OCI-LY1 (cell line): Measurements from ENCODE around the gene HEXD.

Source experiments
- H2AFZ ChIP-seq: fragments of 200-600 bp; sonication (generic), shearing (Covaris generic); 2 replicates; pipeline ENCODE4 v1.6.0; 2014; ENCODE audit warnings: antibody characterized with exemption, mild to moderate bottlenecking, low read length
- H3F3A ChIP-seq: fragments of 200-600 bp; sonication (generic), shearing (Covaris generic); 2 replicates; pipeline ENCODE4 v1.6.0; 2014; ENCODE audit warnings: mild to moderate bottlenecking, antibody characterized with exemption, low read length, moderate library complexity; ENCODE audit not compliant: insufficient read depth
- H3K27ac ChIP-seq: fragments of 200-600 bp; sonication (generic); 2 replicates; pipeline ENCODE4 v1.5.1; 2014; ENCODE audit warnings: low read length, mixed run types, mild to moderate bottlenecking, low read depth; ENCODE audit not compliant: poor library complexity, severe bottlenecking
- H3K27me3 ChIP-seq: fragments of 200-600 bp; sonication (generic); 2 replicates; pipeline ENCODE4 v1.6.0; 2014; ENCODE audit warnings: antibody characterized with exemption, mild to moderate bottlenecking, low read length, moderate library complexity; ENCODE audit not compliant: insufficient read depth
- H3K36me3 ChIP-seq: fragments of 200-600 bp; sonication (generic); 2 replicates; pipeline ENCODE4 v1.6.1; 2014; ENCODE audit warnings: mild to moderate bottlenecking, antibody characterized with exemption, low read length, moderate library complexity, mixed read lengths; ENCODE audit not compliant: insufficient read depth
- H3K4me1 ChIP-seq: fragments of 200-600 bp; sonication (generic); 2 replicates; pipeline ENCODE4 v1.5.1; 2014; ENCODE audit warnings: mild to moderate bottlenecking, low read length, moderate library complexity; ENCODE audit not compliant: insufficient read depth, severe bottlenecking
- H3K4me2 ChIP-seq: fragments of 200-600 bp; sonication (generic), shearing (Covaris generic); 2 replicates; pipeline ENCODE4 v1.6.1; 2014; ENCODE audit warnings: low read length
- H3K4me3 ChIP-seq: fragments of 200-600 bp; sonication (generic); 2 replicates; pipeline ENCODE4 v1.5.1; 2014; ENCODE audit warnings: low read length, low read depth, mild to moderate bottlenecking, mixed read lengths; ENCODE audit not compliant: poor library complexity, severe bottlenecking
- H3K79me2 ChIP-seq: fragments of 200-600 bp; shearing (Covaris generic); 2 replicates; pipeline ENCODE4 v1.6.1; 2016; ENCODE audit warnings: mixed run types, low read length, mixed read lengths; ENCODE audit not compliant: insufficient read depth
- H3K9ac ChIP-seq: fragments of 200-600 bp; sonication (generic), shearing (Covaris generic); 2 replicates; pipeline ENCODE4 v1.6.1; 2014; ENCODE audit warnings: mild to moderate bottlenecking, low read length, mixed read lengths
- H3K9me2 ChIP-seq: fragments of 200-600 bp; sonication (generic), shearing (Covaris generic); 2 replicates; pipeline ENCODE4 v1.6.1; 2014; ENCODE audit warnings: low read depth, mild to moderate bottlenecking, low read length, mixed read lengths
- H3K9me3 ChIP-seq: fragments of 200-600 bp; shearing (Covaris generic); 2 replicates; pipeline ENCODE4 v1.6.1; 2014; ENCODE audit warnings: low read length, mixed read lengths
- H4K20me1 ChIP-seq: fragments of 200-600 bp; sonication (generic), shearing (Covaris generic); 2 replicates; pipeline ENCODE4 v1.6.0; 2016; ENCODE audit warnings: mild to moderate bottlenecking, low read length; ENCODE audit not compliant: insufficient read depth
- CTCF ChIP-seq: fragments of 200-600 bp; sonication (generic), shearing (Covaris generic); IDR thresholded peaks from 2 replicates; pipeline ENCODE4 v1.5.1; 2017; ENCODE audit warnings: mild to moderate bottlenecking, antibody characterized with exemption, low read length, moderate library complexity, mixed read lengths
- EZH2 ChIP-seq: fragments of 200-600 bp; sonication (generic), shearing (Covaris generic); IDR thresholded peaks from 2 replicates; pipeline ENCODE4 v1.8.0; 2017; ENCODE audit warnings: borderline replicate concordance, mixed run types, mild to moderate bottlenecking, antibody characterized with exemption, low read length, moderate library complexity, mixed read lengths

HEXD gene

DNA sequence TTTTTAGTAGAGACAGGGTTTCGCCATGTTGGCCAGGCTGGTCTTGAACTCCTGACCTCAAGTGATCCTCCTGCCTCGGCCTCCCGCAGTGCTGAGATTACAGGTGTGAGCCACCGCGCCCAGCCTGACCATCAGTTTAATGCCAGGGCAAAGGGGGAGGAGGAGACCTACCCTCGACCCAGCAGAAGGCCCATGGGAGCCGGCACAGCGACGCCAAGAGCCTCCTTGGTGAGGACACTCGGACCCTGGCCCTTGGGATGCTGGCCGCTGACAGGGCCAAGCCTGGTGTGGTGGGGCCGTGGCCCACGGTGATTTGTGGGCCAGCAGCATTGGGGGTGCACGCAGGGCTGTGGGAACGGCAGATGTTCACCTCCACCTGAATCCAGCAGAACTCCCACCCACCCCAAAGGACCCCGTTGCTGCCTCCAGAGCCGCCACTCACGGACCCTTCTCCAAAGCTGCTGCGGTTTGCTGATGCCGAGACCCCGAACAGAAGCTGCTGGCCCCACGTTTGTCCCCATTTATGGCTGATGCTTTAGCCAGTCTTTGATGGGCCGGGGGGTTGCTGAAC lies 26.6 kb upstream of the HEXD start:
- Histone ChIP-seq H3K9ac (no peak overlapping the region), H3K4me3 (no peak overlapping the region), H3K27ac (no peak overlapping the region), H3F3A (no peaks in the 10 kb centered on the region), H3K9me2 (no peaks in the 10 kb centered on the region), H3K27me3 (peaks cover 6% of the 10 kb centered on the region; the same call in 1 of the 2 replicates), H2AFZ (no peak overlapping the region), H3K4me1 (no peaks in the 10 kb centered on the region), H3K9me3 (no peaks in the 10 kb centered on the region), H3K4me2 (no peak overlapping the region), H3K79me2 (no peaks in the 10 kb centered on the region), H3K36me3 (peaks cover 7% of the 10 kb centered on the region; the same call in 1 of the 2 replicates), H4K20me1 (no peaks in the 10 kb centered on the region)
- TF ChIP-seq EZH2 (no peak), CTCF (no peak)

- Histone ChIP-seq H3K9me2 (no peaks in the 10 kb centered on the region), H3K9me3 (no peaks in the 10 kb centered on the region), H3F3A (no peaks in the 10 kb centered on the region), H3K27ac (no peak overlapping the region), H3K79me2 (no peaks in the 10 kb centered on the region), H3K27me3 (peaks cover 6% of the 10 kb centered on the region; the same call in 1 of the 2 replicates), H3K9ac (no peak overlapping the region), H3K36me3 (peaks cover 7% of the 10 kb centered on the region; the same call in 1 of the 2 replicates), H2AFZ (no peak overlapping the region), H3K4me1 (no peaks in the 10 kb centered on the region), H4K20me1 (no peaks in the 10 kb centered on the region), H3K4me2 (no peak overlapping the region), H3K4me3 (no peak overlapping the region)
- TF ChIP-seq EZH2: no peak
- no peak for TF ChIP-seq CTCF
Measured at GRCh38 chr17:82392209-82392920, 25.8 kb upstream of the HEXD start.

- Histone ChIP-seq H4K20me1 (no peaks in the 10 kb centered on the region), H3K4me2 (no peak overlapping the region)
Measured at GRCh38 chr17:82392941-82393340, 25.2 kb upstream of the HEXD start.

More at GRCh38 chr17:82392941-82393340, 25.2 kb upstream of the HEXD start:
- Histone ChIP-seq H3K4me3 (no peak overlapping the region), H3K27ac (no peak overlapping the region), H2AFZ (no peak overlapping the region), H3F3A (no peaks in the 10 kb centered on the region), H3K9me2 (no peaks in the 10 kb centered on the region), H3K79me2 (no peaks in the 10 kb centered on the region), H3K27me3 (peaks cover under 1% of the 10 kb centered on the region; the same call in 1 of the 2 replicates), H3K9me3 (no peaks in the 10 kb centered on the region), H3K4me1 (no peaks in the 10 kb centered on the region), H3K36me3 (peaks cover 7% of the 10 kb centered on the region; the same call in 1 of the 2 replicates), H3K9ac (no peak overlapping the region)
- no peak for TF ChIP-seq CTCF
- no peak for TF ChIP-seq EZH2
